HCT116 (cell line): Measurements from ENCODE around the gene SRGAP1. TPM values are rescaled to one million over a fixed set of nuclear protein-coding genes. Genes with fewer than 3 reads are reported as not detected.

Experiments used
- ATAC-seq: fragments of 200-7000 bp; cut with Tn5 transposase; 2 replicates; pipeline ENCODE4 v1.9.1; 2020; ENCODE audit warnings: mild to moderate bottlenecking, moderate library complexity
- BruUV-seq: library from RNA; stranded (reverse); fragments of 400-500 nt; replicated peaks from 2 replicates; lab custom pipeline; 2021; lab: Mats Ljungman, UMichigan
- CTCF ChIA-PET: fragments of 300-600 bp; sonication (Branson Sonifier 250); formaldehyde crosslinking; loops from one replicate; lab custom pipeline; 2021; ENCODE audit warnings: antibody characterized with exemption; lab: Charles Lee
- POLR2A ChIA-PET: fragments of 300-600, 350-600 bp; sonication (Branson Sonifier 250); formaldehyde crosslinking; loops from one replicate; lab custom pipeline; 2021; ENCODE audit warnings: antibody characterized with exemption; lab: Charles Lee
- RAD21 ChIA-PET, 2 experiments: fragments of 300-600 bp; sonication (Branson Sonifier 250); formaldehyde crosslinking; loops; one replicate each; lab custom pipeline; 2023; ENCODE audit warnings: low total read pairs in 2 of 2; ENCODE audit not compliant: uncharacterized antibody in 2 of 2, unreplicated experiment in 2 of 2, low non-redundant PET in 1 of 2; lab: Charles Lee
- DNase-seq: peaks from one replicate; pipeline ENCODE4 v3.0.0-alpha.2; 2010; ENCODE audit warnings: low read depth, low spot score
- H2AFZ ChIP-seq: fragments of 200-600 bp; shearing (Covaris generic), sonication (generic); 2 replicates; pipeline ENCODE4 v1.6.1; 2017; ENCODE audit warnings: low read depth, mixed run types, mixed read lengths, antibody characterized with exemption, low read length; ENCODE audit not compliant: poor library complexity, severe bottlenecking
- H3K27ac ChIP-seq: 2 replicates; pipeline ENCODE4 v1.5.1; 2012; ENCODE audit warnings: low read depth, low read length
- H3K27me3 ChIP-seq: fragments of 200-600 bp; sonication (generic); 2 replicates; pipeline ENCODE4 v1.6.1; 2016; ENCODE audit warnings: mixed run types, low read length, mixed read lengths; ENCODE audit not compliant: insufficient read depth
- H3K36me3 ChIP-seq, 2 experiments: fragments of 200-500 bp in 1 of 2; fragments of 200-600 bp in 1 of 2; sonication (Bioruptor generic) in 1 of 2; sonication (generic) in 1 of 2; 2 replicates each; pipeline versions ENCODE4 v1.5.1 to v1.6.1; 2014 to 2016; ENCODE audit warnings: low read length in 2 of 2, inconsistent platforms in 1 of 2, mixed read lengths in 1 of 2, mixed run types in 1 of 2; ENCODE audit not compliant: insufficient read depth in 2 of 2, control insufficient read depth in 1 of 2
- H3K4me1 ChIP-seq, 2 experiments: fragments of 200-600 bp in 1 of 2; sonication (generic) in 1 of 2; 2 replicates each; pipeline versions ENCODE4 v1.5.1 to v1.6.1; 2012 to 2017; ENCODE audit warnings: low read length in 2 of 2, inconsistent platforms in 1 of 2, mild to moderate bottlenecking in 1 of 2, mixed read lengths in 1 of 2, mixed run types in 1 of 2, moderate library complexity in 1 of 2; ENCODE audit not compliant: insufficient read depth in 2 of 2, control insufficient read depth in 1 of 2
- H3K4me2 ChIP-seq: fragments of 200-600 bp; sonication (generic); 2 replicates; pipeline ENCODE4 v1.6.1; 2017; ENCODE audit warnings: mixed run types, low read length, mixed read lengths
- H3K4me3 ChIP-seq, 2 experiments: fragments of 200-600 bp in 1 of 2; sonication (generic) in 1 of 2; replicated peaks in 1 of 2; 2 replicates each; pipeline ENCODE4 v1.5.1; 2011 to 2016; ENCODE audit warnings: low read length in 2 of 2, control low read depth in 1 of 2, low read depth in 1 of 2, mild to moderate bottlenecking in 1 of 2, mixed read lengths in 1 of 2, mixed run types in 1 of 2
- H3K79me2 ChIP-seq: fragments of 200-600 bp; sonication (generic); 2 replicates; pipeline ENCODE4 v1.6.1; 2017; ENCODE audit warnings: mild to moderate bottlenecking, mixed run types, low read length, moderate library complexity, mixed read lengths; ENCODE audit not compliant: insufficient read depth
- H3K9ac ChIP-seq: fragments of 200-600 bp; sonication (generic); 2 replicates; pipeline ENCODE4 v1.6.1; 2016; ENCODE audit warnings: low read length, mixed read lengths
- H3K9me2 ChIP-seq: fragments of 200-600 bp; sonication (generic), shearing (Covaris generic); 2 replicates; pipeline ENCODE4 v1.6.1; 2017; ENCODE audit warnings: mixed run types, mild to moderate bottlenecking, moderate library complexity; ENCODE audit not compliant: insufficient read depth
- H3K9me3 ChIP-seq, 2 experiments: fragments of 200-500 bp in 1 of 2; fragments of 200-600 bp in 1 of 2; sonication (Bioruptor generic) in 1 of 2; sonication (generic) in 1 of 2; 2 replicates each; pipeline ENCODE4 v1.6.1; 2014 to 2017; ENCODE audit warnings: low read length in 2 of 2, mixed read lengths in 2 of 2, inconsistent platforms in 1 of 2, low read depth in 1 of 2, mild to moderate bottlenecking in 1 of 2, mixed run types in 1 of 2, moderate library complexity in 1 of 2; ENCODE audit not compliant: control insufficient read depth in 1 of 2, insufficient read depth in 1 of 2
- H4K20me1 ChIP-seq: fragments of 200-600 bp; sonication (generic), shearing (Covaris generic); 2 replicates; pipeline ENCODE4 v1.6.1; 2017; ENCODE audit warnings: mixed run types, mild to moderate bottlenecking, moderate library complexity; ENCODE audit not compliant: insufficient read depth
- ATF3 ChIP-seq: IDR thresholded peaks from 2 replicates; pipeline ENCODE4 v1.6.1; 2012
- CBX3 ChIP-seq: IDR thresholded peaks from 2 replicates; pipeline ENCODE4 v1.6.1; 2012; ENCODE audit warnings: low read depth
- ELF1 ChIP-seq: IDR thresholded peaks from 2 replicates; pipeline ENCODE4 v1.6.1; 2012; ENCODE audit warnings: low read depth, borderline replicate concordance
- EZH2phosphoT487 ChIP-seq: fragments of 200-600 bp; IDR thresholded peaks from 2 replicates; pipeline ENCODE4 v1.6.1; 2018; ENCODE audit warnings: antibody characterized with exemption, borderline replicate concordance
- FOSL1 ChIP-seq: IDR thresholded peaks from 2 replicates; pipeline ENCODE4 v1.6.1; 2012; ENCODE audit warnings: low read depth
- JUND ChIP-seq: IDR thresholded peaks from 2 replicates; pipeline ENCODE4 v1.6.1; 2012
- MAX ChIP-seq: IDR thresholded peaks from 2 replicates; pipeline ENCODE4 v1.6.1; 2012
- POLR2A ChIP-seq: IDR thresholded peaks from 2 replicates; pipeline ENCODE4 v1.7.0; 2011; ENCODE audit warnings: borderline replicate concordance; ENCODE audit not compliant: insufficient read depth, insufficient read length; ENCODE audit errors: extremely low read depth
- POLR2AphosphoS5 ChIP-seq: IDR thresholded peaks from 2 replicates; pipeline ENCODE4 v1.6.1; 2011; ENCODE audit warnings: mild to moderate bottlenecking, low read depth, low read length, moderate library complexity
- RAD21 ChIP-seq: IDR thresholded peaks from 2 replicates; pipeline ENCODE4 v1.6.1; 2012; ENCODE audit warnings: low read depth, mild to moderate bottlenecking
- SIN3A ChIP-seq: IDR thresholded peaks from 2 replicates; pipeline ENCODE4 v1.6.1; 2012; ENCODE audit warnings: low read depth
- SP1 ChIP-seq: IDR thresholded peaks from 2 replicates; pipeline ENCODE4 v1.6.1; 2012; ENCODE audit warnings: low read depth
- SRF ChIP-seq: IDR thresholded peaks from 2 replicates; pipeline ENCODE4 v1.6.1; 2012; ENCODE audit warnings: low read depth
- TCF7L2 ChIP-seq: IDR thresholded peaks from 2 replicates; pipeline ENCODE4 v1.7.0; 2011; ENCODE audit warnings: borderline replicate concordance, inconsistent platforms; ENCODE audit not compliant: insufficient read depth, insufficient read length; ENCODE audit errors: extremely low read depth
- YY1 ChIP-seq: IDR thresholded peaks from 2 replicates; pipeline ENCODE4 v1.6.1; 2011; ENCODE audit warnings: low read length, low read depth, moderate library complexity, mild to moderate bottlenecking; ENCODE audit not compliant: insufficient replicate concordance; ENCODE audit errors: extremely low read depth
- ZBTB33 ChIP-seq: IDR thresholded peaks from 2 replicates; pipeline ENCODE4 v1.6.1; 2011; ENCODE audit warnings: mild to moderate bottlenecking, low read length, moderate library complexity; ENCODE audit not compliant: insufficient replicate concordance; ENCODE audit errors: extremely low read depth
- ZFX ChIP-seq: fragments of 450-650 bp; IDR thresholded peaks from 2 replicates; pipeline ENCODE4 v1.6.1; 2017
- intact Hi-C: fragments of 100-400 bp; cut with micrococcal nuclease; formaldehyde crosslinking; loops from 2 replicates; pipeline ENCODE4 v1.10.0; 2022
- total RNA-seq: library from RNA; stranded (reverse); gene quantifications from one replicate; pipeline ENCODE4 v1.2.1, GENCODE V29; 2021; ENCODE audit not compliant: unreplicated experiment

Gene SRGAP1
- total RNA-seq, 1 experiment from 2014 or later: 16.6 TPM

- intact Hi-C loops: no loop called here
- Histone ChIP-seq H3K27ac (no peak overlapping the region), H3K4me3 (no peak overlapping the region), H4K20me1 (no peaks in the 10 kb centered on the region), H3K9me2 (no peaks in the 10 kb centered on the region), H3K36me3 (no peaks in the 10 kb centered on the region), H3K4me2 (no peak overlapping the region), H3K9me3 (peaks cover 0 to 6% of the 10 kb centered on the region in 2 experiments; a peak in 2 of 4 replicates), H3K4me1 (no peaks in the 10 kb centered on the region), H2AFZ (no peak overlapping the region), H3K9ac (no peak overlapping the region), H3K27me3 (no peaks in the 10 kb centered on the region), H3K79me2 (no peaks in the 10 kb centered on the region)
- POLR2A ChIA-PET: no interaction called here
- RAD21 ChIA-PET: no interaction called here
- DNase-seq (no peak), ATAC-seq (no peak)
- TF ChIP-seq JUND: no peak
- no peak for TF ChIP-seq SP1
- TF ChIP-seq ZFX: no peak
- TF ChIP-seq MAX: no peak
- TF ChIP-seq CBX3: no peak
- TF ChIP-seq SIN3A: no peak
- TF ChIP-seq ZBTB33: no peak
- no peak for TF ChIP-seq POLR2A
- TF ChIP-seq EZH2phosphoT487: no peak
- TF ChIP-seq SRF: no peak
- no peak for TF ChIP-seq FOSL1
- no peak for TF ChIP-seq ATF3
- no peak for TF ChIP-seq POLR2AphosphoS5
- no peak for TF ChIP-seq TCF7L2
- TF ChIP-seq ELF1: no peak
- no peak for TF ChIP-seq YY1
- TF ChIP-seq RAD21: no peak
- CTCF ChIA-PET: no interaction called here
- BruUV-seq: no TSS peak
Observed at GRCh38 chr12:64029013-64029857, 184.7 kb downstream of the SRGAP1 start.
